CD14-positive monocyte (primary cell): ENCODE measurements around the gene HECTD4. TPM values are rescaled to one million over a fixed set of nuclear protein-coding genes. Genes with fewer than 3 reads are reported as not detected.

Source experiments
- DNase-seq, 3 donors: peaks; one replicate each; pipeline ENCODE4 v3.0.0-alpha.2; 2011 to 2022
- H2AFZ ChIP-seq: 2 replicates; pipeline ENCODE4 v1.6.0; 2012; ENCODE audit warnings: mild to moderate bottlenecking, low read depth, low read length, inconsistent platforms; ENCODE audit not compliant: insufficient read depth, poor library complexity, severe bottlenecking
- H3K27ac ChIP-seq, 2 donors: 1 replicate in 1 of 2; 2 replicates in 1 of 2; pipeline ENCODE4 v1.5.1; 2012 to 2013; ENCODE audit warnings: low read length in 2 of 2, control low read depth in 1 of 2, inconsistent platforms in 1 of 2, low read depth in 1 of 2, mild to moderate bottlenecking in 1 of 2
- H3K27me3 ChIP-seq, 2 donors: one replicate each; pipeline versions ENCODE4 v1.6.0 to v1.6.1; 2011 to 2013; ENCODE audit warnings: low read length in 2 of 2; ENCODE audit not compliant: control insufficient read depth in 2 of 2, insufficient read depth in 2 of 2
- H3K36me3 ChIP-seq, 2 donors: replicated peaks in 1 of 2; 1 replicate in 1 of 2; 2 replicates in 1 of 2; pipeline versions ENCODE4 v1.5.1 to v1.6.1; 2012 to 2013; ENCODE audit warnings: low read length in 2 of 2, control low read depth in 1 of 2, inconsistent platforms in 1 of 2, mild to moderate bottlenecking in 1 of 2; ENCODE audit not compliant: insufficient read depth in 2 of 2, control insufficient read depth in 1 of 2
- H3K4me1 ChIP-seq, 2 donors: 1 replicate in 1 of 2; 2 replicates in 1 of 2; pipeline versions ENCODE4 v1.5.1 to v1.6.1; 2012 to 2013; ENCODE audit warnings: low read length in 2 of 2, control low read depth in 1 of 2, inconsistent platforms in 1 of 2, mild to moderate bottlenecking in 1 of 2, moderate library complexity in 1 of 2; ENCODE audit not compliant: insufficient read depth in 2 of 2, control insufficient read depth in 1 of 2
- H3K4me2 ChIP-seq: replicated peaks from 2 replicates; pipeline ENCODE3; 2012; ENCODE audit warnings: low read length, moderate library complexity, mild to moderate bottlenecking; ENCODE audit not compliant: poor library complexity, severe bottlenecking; ENCODE audit errors: extremely low read depth
- H3K4me3 ChIP-seq, 3 experiments: fragments of 200-600 bp in 1 of 3; sonication (generic) in 1 of 3; replicated peaks in 1 of 3; 1 replicate in 2 of 3; 2 replicates in 1 of 3; pipeline ENCODE4 v1.5.1; 2011 to 2013; ENCODE audit warnings: low read length in 3 of 3, mild to moderate bottlenecking in 3 of 3, control low read depth in 2 of 3, low read depth in 2 of 3, inconsistent platforms in 1 of 3, moderate library complexity in 1 of 3
- H3K79me2 ChIP-seq: 2 replicates; pipeline ENCODE4 v1.6.0; 2012; ENCODE audit warnings: mild to moderate bottlenecking, control low read depth, inconsistent platforms, low read length, moderate library complexity; ENCODE audit not compliant: insufficient read depth
- H3K9ac ChIP-seq: 2 replicates; pipeline ENCODE4 v1.6.0; 2017; ENCODE audit warnings: low read length, mild to moderate bottlenecking; ENCODE audit not compliant: insufficient read depth, poor library complexity, severe bottlenecking
- H3K9me3 ChIP-seq, 2 donors: replicated peaks in 1 of 2; 1 replicate in 1 of 2; 2 replicates in 1 of 2; pipeline versions ENCODE4 v1.5.1 to v1.6.1; 2012 to 2013; ENCODE audit warnings: low read length in 2 of 2, control low read depth in 1 of 2; ENCODE audit not compliant: control insufficient read depth in 1 of 2, insufficient read depth in 1 of 2
- H4K20me1 ChIP-seq: 2 replicates; pipeline ENCODE4 v1.6.0; 2012; ENCODE audit warnings: mild to moderate bottlenecking, low read length, control low read depth, moderate library complexity; ENCODE audit not compliant: insufficient read depth
- H3K27ac Mint-ChIP-seq, 7 donors: one replicate each; pipeline ENCODE4 v1.8.0; 2020; ENCODE audit warnings: mild to moderate bottlenecking in 7 of 7, mixed read lengths in 7 of 7, moderate library complexity in 6 of 7, inconsistent platforms in 2 of 7
- H3K27me3 Mint-ChIP-seq, 3 donors: one replicate each; pipeline ENCODE4 v1.8.0; 2021 to 2022; ENCODE audit warnings: low read depth in 3 of 3, mild to moderate bottlenecking in 3 of 3, mixed read lengths in 3 of 3, moderate library complexity in 3 of 3, inconsistent platforms in 1 of 3
- H3K36me3 Mint-ChIP-seq, 2 donors: one replicate each; pipeline ENCODE4 v1.8.0; 2020; ENCODE audit warnings: mixed read lengths in 2 of 2, inconsistent platforms in 1 of 2, mild to moderate bottlenecking in 1 of 2
- H3K4me1 Mint-ChIP-seq: one replicate; pipeline ENCODE4 v1.8.0; 2020; ENCODE audit warnings: mild to moderate bottlenecking, mixed read lengths
- H3K4me3 Mint-ChIP-seq, 2 donors: one replicate each; pipeline ENCODE4 v1.8.0; 2020; ENCODE audit warnings: mild to moderate bottlenecking in 2 of 2, mixed read lengths in 2 of 2, moderate library complexity in 1 of 2
- H3K9me3 Mint-ChIP-seq, 7 donors: one replicate each; pipeline ENCODE4 v1.8.0; 2020 to 2022; ENCODE audit warnings: mixed read lengths in 7 of 7, mild to moderate bottlenecking in 6 of 7, moderate library complexity in 6 of 7, inconsistent platforms in 2 of 7
- WGBS: methylation state at CpG from one replicate; pipeline ENCODE4 v1.1.5; 2013; ENCODE audit warnings: missing lambda C conversion rate; ENCODE audit not compliant: insufficient coverage; 5-methylcytosine and 5-hydroxymethylcytosine counted together
- intact Hi-C, 2 donors: fragments of 100-400 bp; cut with micrococcal nuclease; formaldehyde crosslinking; loops; one replicate each; pipeline versions ENCODE4 v1.15.0 to v1.15.1; 2023
- polyA plus RNA-seq, 3 donors: library from polyadenylated mRNA; depleted of rRNA in 1 of 3; unstranded in 2 of 3; stranded (reverse) in 1 of 3; fragments of 300-500 nt in 2 of 3; fragments of >200 nt in 1 of 3; fragmentation: Illumina TruSeq in 2 of 3; gene quantifications; 1 replicate in 2 of 3; 2 replicates in 1 of 3; pipeline ENCODE4 v1.2.3, GENCODE V29; 2012 to 2021
- TF ChIP-seq, protein P1 (sequence below): fragments of 200-600 bp; IDR thresholded peaks from one replicate; pipeline ENCODE4 v1.8.0; 2022; ENCODE audit warnings: antibody characterized with exemption, mild to moderate bottlenecking

Gene HECTD4
- polyA plus RNA-seq, 3 donors: 0.73 to 18.3 (median 2.4) TPM

GRCh38 chr12:112357214-112357613, 25.0 kb downstream of the HECTD4 start:
- peaks cover 47% of the 10 kb centered on the region for H3K79me2 ChIP-seq
- Mint-ChIP-seq H3K4me3 (no peak overlapping the region), H3K36me3 (peaks cover 0 to 5% of the 10 kb centered on the region in 2 donors), H3K4me1 (peaks cover 18% of the 10 kb centered on the region), H3K27ac (no peak overlapping the region), H3K9me3 (peaks cover 0 to 2% (median 0%) of the 10 kb centered on the region in 7 donors), H3K27me3 (peaks cover 0 to 2% (median 0%) of the 10 kb centered on the region in 3 donors)
- no peak overlapping the region for H3K9ac ChIP-seq
- H2AFZ ChIP-seq: no peak overlapping the region
- H3K36me3 ChIP-seq: no peaks in the 10 kb centered on the region
- no peaks in the 10 kb centered on the region for H3K9me3 ChIP-seq
- no peak overlapping the region for H3K27ac ChIP-seq
- no peak overlapping the region for H3K4me2 ChIP-seq
- intact Hi-C loops: no loop called here
- TF ChIP-seq, protein P1, sequence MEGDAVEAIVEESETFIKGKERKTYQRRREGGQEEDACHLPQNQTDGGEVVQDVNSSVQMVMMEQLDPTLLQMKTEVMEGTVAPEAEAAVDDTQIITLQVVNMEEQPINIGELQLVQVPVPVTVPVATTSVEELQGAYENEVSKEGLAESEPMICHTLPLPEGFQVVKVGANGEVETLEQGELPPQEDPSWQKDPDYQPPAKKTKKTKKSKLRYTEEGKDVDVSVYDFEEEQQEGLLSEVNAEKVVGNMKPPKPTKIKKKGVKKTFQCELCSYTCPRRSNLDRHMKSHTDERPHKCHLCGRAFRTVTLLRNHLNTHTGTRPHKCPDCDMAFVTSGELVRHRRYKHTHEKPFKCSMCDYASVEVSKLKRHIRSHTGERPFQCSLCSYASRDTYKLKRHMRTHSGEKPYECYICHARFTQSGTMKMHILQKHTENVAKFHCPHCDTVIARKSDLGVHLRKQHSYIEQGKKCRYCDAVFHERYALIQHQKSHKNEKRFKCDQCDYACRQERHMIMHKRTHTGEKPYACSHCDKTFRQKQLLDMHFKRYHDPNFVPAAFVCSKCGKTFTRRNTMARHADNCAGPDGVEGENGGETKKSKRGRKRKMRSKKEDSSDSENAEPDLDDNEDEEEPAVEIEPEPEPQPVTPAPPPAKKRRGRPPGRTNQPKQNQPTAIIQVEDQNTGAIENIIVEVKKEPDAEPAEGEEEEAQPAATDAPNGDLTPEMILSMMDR: no peak
- H3K4me1 ChIP-seq: peaks cover 0 to 7% of the 10 kb centered on the region in 2 donors
- H3K27me3 ChIP-seq: no peaks in the 10 kb centered on the region
- H3K4me3 ChIP-seq: no peak overlapping the region
- WGBS: 94% methylated on average over 2 of the region's 2 CpGs
- H4K20me1 ChIP-seq: peaks cover 76% of the 10 kb centered on the region
- DNase-seq: no peak

GRCh38 chr12:112354399-112354798, 27.8 kb downstream of the HECTD4 start:
- no peak for DNase-seq
- Histone ChIP-seq H4K20me1 (peaks cover 65% of the 10 kb centered on the region), H3K9me3 (no peaks in the 10 kb centered on the region), H3K9ac (no peak overlapping the region), H3K4me2 (no peak overlapping the region), H2AFZ (no peak overlapping the region), H3K4me3 (no peak overlapping the region), H3K27me3 (no peaks in the 10 kb centered on the region), H3K27ac (no peak overlapping the region), H3K36me3 (no peaks in the 10 kb centered on the region), H3K4me1 (peaks cover 0 to 7% of the 10 kb centered on the region in 2 donors), H3K79me2 (peaks cover 37% of the 10 kb centered on the region)
- Mint-ChIP-seq H3K27ac (peak overlapping the region in 2 of 7 donors; percentile 65 to 80), H3K36me3 (no peaks in the 10 kb centered on the region), H3K4me1 (peaks cover 21% of the 10 kb centered on the region), H3K4me3 (no peak overlapping the region), H3K27me3 (no peaks in the 10 kb centered on the region), H3K9me3 (peaks cover 0 to 2% (median 0%) of the 10 kb centered on the region in 7 donors)
- 87% methylated on average over 4 of the region's 4 CpGs for WGBS
- TF ChIP-seq, protein P1: no peak
- intact Hi-C loops: no loop called here
